Ecto neural progenitor cell (in vitro differentiated cells): ENCODE measurements around the gene CPZ.

Source experiments
- DNase-seq: peaks from one replicate; pipeline ENCODE4 v3.0.0-alpha.2; 2018; ENCODE audit warnings: low spot score

Gene CPZ

GRCh38 chr4:8592366-8593263 lies at the start of gene CPZ:
CPZ (plus strand) TSS chr4:8592765; CDS start chr4:8592834, 69 bp downstream.
- DNase-seq, result peak; percentile 78

- DNase-seq, result no peak
Observed at GRCh38 chr4:8542776-8543525, 49.6 kb upstream of the CPZ start.

GRCh38 chr4:8543623-8544022 lies 48.9 kb upstream of the CPZ start:
- no peak for DNase-seq

GRCh38 chr4:8544282-8544681 lies 48.3 kb upstream of the CPZ start:
- no peak for DNase-seq

GRCh38 chr4:8544741-8545438 lies 47.7 kb upstream of the CPZ start:
- no peak for DNase-seq

GRCh38 chr4:8545439-8545765 lies 47.2 kb upstream of the CPZ start:
- no peak for DNase-seq

GRCh38 chr4:8546766-8547107 lies 45.8 kb upstream of the CPZ start:
- DNase-seq, result no peak

- DNase-seq, result no peak
Observed at GRCh38 chr4:8547108-8547911, 45.3 kb upstream of the CPZ start.

- no peak for DNase-seq
Observed at GRCh38 chr4:8547912-8548730, 44.4 kb upstream of the CPZ start.

GRCh38 chr4:8548731-8549351 lies 43.7 kb upstream of the CPZ start:
- DNase-seq, result no peak

- DNase-seq, result no peak
Observed at GRCh38 chr4:8549352-8549931, 43.1 kb upstream of the CPZ start.

- DNase-seq, result no peak
Observed at GRCh38 chr4:8550691-8551090, 41.9 kb upstream of the CPZ start.

GRCh38 chr4:8552024-8552423 lies 40.5 kb upstream of the CPZ start:
- no peak for DNase-seq

- no peak for DNase-seq
Observed at GRCh38 chr4:8552581-8553205, 39.9 kb upstream of the CPZ start.

GRCh38 chr4:8553216-8553615 lies 39.3 kb upstream of the CPZ start:
- no peak for DNase-seq

- no peak for DNase-seq
Observed at GRCh38 chr4:8553991-8554405, 38.6 kb upstream of the CPZ start.

GRCh38 chr4:8554555-8555100 lies 37.9 kb upstream of the CPZ start:
- no peak for DNase-seq

GRCh38 chr4:8555716-8556115 lies 36.8 kb upstream of the CPZ start:
- DNase-seq, result no peak

- no peak for DNase-seq
Observed at GRCh38 chr4:8556341-8557150, 36.0 kb upstream of the CPZ start.
